Fibroblast of the aortic adventitia (primary cell): ENCODE results near the gene COL5A2. TPM values are rescaled to one million over a fixed set of nuclear protein-coding genes. Genes with fewer than 3 reads are reported as not detected.
A peak's percentile ranks its signal among the peaks of the same experiment; 100 is the strongest.

ENCODE experiments used
- DNase-seq: peaks from one replicate; pipeline ENCODE4 v3.0.0-alpha.2; 2010; ENCODE audit warnings: low read depth
- H3K4me3 ChIP-seq: 2 replicates; pipeline ENCODE4 v1.5.1; 2011; ENCODE audit warnings: low read depth, mild to moderate bottlenecking, control low read depth, low read length, moderate library complexity
- CTCF ChIP-seq: IDR thresholded peaks from 2 replicates; pipeline ENCODE4 v1.5.1; 2011; ENCODE audit warnings: mild to moderate bottlenecking, low read length, control low read depth, inconsistent platforms; ENCODE audit not compliant: insufficient read depth
- total RNA-seq: library from RNA; depleted of rRNA; stranded (reverse); fragments of >200 nt; gene quantifications from 2 replicates; pipeline ENCODE4 v1.2.3, GENCODE V29; 2012; ENCODE audit warnings: low replicate concordance

The COL5A2 gene
- total RNA-seq, 1 donor, result 133 TPM

GRCh38 chr2:189020179-189020578, 159.4 kb downstream of the COL5A2 start:
- TF ChIP-seq CTCF, result no peak
- DNase-seq, result peak; percentile 20
- H3K4me3 ChIP-seq, result no peak overlapping the region

GRCh38 chr2:189018631-189019030, 160.9 kb downstream of the COL5A2 start:
- no peak for TF ChIP-seq CTCF
- H3K4me3 ChIP-seq, result no peak overlapping the region
- DNase-seq, result peak; percentile 58

- peak; percentile 67 for DNase-seq
- H3K4me3 ChIP-seq, result no peak overlapping the region
- no peak for TF ChIP-seq CTCF
Observed at GRCh38 chr2:189016311-189016861, 163.2 kb downstream of the COL5A2 start.

- TF ChIP-seq CTCF, result no peak
- DNase-seq, result peak; percentile 59
- no peak overlapping the region for H3K4me3 ChIP-seq
Observed at GRCh38 chr2:189015359-189015758, 164.2 kb downstream of the COL5A2 start.

GRCh38 chr2:189014449-189015138, 165.0 kb downstream of the COL5A2 start:
- no peak overlapping the region for H3K4me3 ChIP-seq
- TF ChIP-seq CTCF, result no peak
- DNase-seq, result peak; percentile 80

GRCh38 chr2:189013671-189014448, 165.7 kb downstream of the COL5A2 start:
- peak; percentile 70 for DNase-seq
- no peak overlapping the region for H3K4me3 ChIP-seq
- TF ChIP-seq CTCF, result no peak
